Panc1 (cell line): Measurements from ENCODE around the gene RALGPS1. TPM values are rescaled to one million over a fixed set of nuclear protein-coding genes. Genes with fewer than 3 reads are reported as not detected.

Experiments
- ATAC-seq: fragments of 200-7000 bp; cut with Tn5 transposase; 2 replicates; pipeline ENCODE4 v1.9.1; 2020; ENCODE audit warnings: mild to moderate bottlenecking, moderate library complexity
- BruUV-seq: library from RNA; stranded (reverse); fragments of 400-500 nt; replicated peaks from 2 replicates; lab custom pipeline; 2021; lab: Mats Ljungman, UMichigan
- CTCF ChIA-PET: fragments of 300-600 bp; sonication (Branson Sonifier 250); formaldehyde crosslinking; loops from one replicate; lab custom pipeline; 2022; ENCODE audit warnings: antibody characterized with exemption; lab: Charles Lee
- POLR2A ChIA-PET: fragments of 300-600 bp; sonication (Branson Sonifier 250); formaldehyde crosslinking; loops from one replicate; lab custom pipeline; 2022; ENCODE audit warnings: antibody characterized with exemption; lab: Charles Lee
- DNase-seq: peaks from one replicate; pipeline ENCODE4 v3.0.0-alpha.2; 2010; ENCODE audit warnings: low read depth, low spot score
- H3K27ac ChIP-seq: 2 replicates; pipeline ENCODE4 v1.5.1; 2011; ENCODE audit warnings: mild to moderate bottlenecking, low read length, inconsistent platforms
- H3K27me3 ChIP-seq: fragments of 200-500 bp; sonication (Bioruptor generic); 2 replicates; pipeline ENCODE4 v1.6.0; 2014; ENCODE audit warnings: low read length, inconsistent platforms; ENCODE audit not compliant: control insufficient read depth, insufficient read depth
- H3K36me3 ChIP-seq: fragments of 200-500 bp; sonication (Bioruptor generic); 2 replicates; pipeline ENCODE4 v1.5.1; 2014; ENCODE audit warnings: inconsistent platforms, mild to moderate bottlenecking, low read length, moderate library complexity; ENCODE audit not compliant: control insufficient read depth, insufficient read depth
- H3K4me1 ChIP-seq: 2 replicates; pipeline ENCODE4 v1.5.1; 2011; ENCODE audit warnings: inconsistent platforms, mild to moderate bottlenecking, low read length, moderate library complexity; ENCODE audit not compliant: control insufficient read depth, insufficient read depth
- H3K4me3 ChIP-seq, 2 experiments: 2 replicates each; pipeline ENCODE4 v1.5.1; 2011 to 2012; ENCODE audit warnings: low read depth in 2 of 2, low read length in 2 of 2, mild to moderate bottlenecking in 2 of 2, inconsistent platforms in 1 of 2, moderate library complexity in 1 of 2
- H3K9me3 ChIP-seq: fragments of 200-500 bp; sonication (Bioruptor generic); 2 replicates; pipeline ENCODE4 v1.5.1; 2014; ENCODE audit warnings: low read depth, mild to moderate bottlenecking, inconsistent platforms, low read length, moderate library complexity; ENCODE audit not compliant: control insufficient read depth, insufficient read depth
- POLR2AphosphoS5 ChIP-seq: IDR thresholded peaks from 2 replicates; pipeline ENCODE4 v1.6.1; 2012; ENCODE audit warnings: mild to moderate bottlenecking, low read depth, low read length, moderate library complexity
- SIN3A ChIP-seq: IDR thresholded peaks from 2 replicates; pipeline ENCODE4 v1.6.1; 2012; ENCODE audit warnings: low read depth, mild to moderate bottlenecking, low read length, moderate library complexity, borderline replicate concordance; ENCODE audit not compliant: insufficient read depth
- TCF7L2 ChIP-seq: IDR thresholded peaks from 2 replicates; pipeline ENCODE4 v1.6.1; 2011; ENCODE audit warnings: mild to moderate bottlenecking, low read depth, low read length, inconsistent platforms
- in situ Hi-C: cut with HindIII; loops from 2 replicates; pipeline ENCODE4 v1.10.0; 2016; ENCODE audit warnings: low sequenced_read_pairs, low pct_unique_long_range_greater_than_20kb
- intact Hi-C: fragments of 100-400 bp; cut with micrococcal nuclease; formaldehyde crosslinking; loops from one replicate; pipeline ENCODE4 v1.10.0; 2022; ENCODE audit not compliant: unreplicated experiment
- total RNA-seq: library from RNA; stranded (reverse); gene quantifications from one replicate; pipeline ENCODE4 v1.2.1, GENCODE V29; 2021; ENCODE audit not compliant: unreplicated experiment
- TF ChIP-seq, protein P1 (sequence below), 2 experiments: IDR thresholded peaks; 2 replicates each; pipeline ENCODE4 v1.6.1; 2011 to 2012; ENCODE audit warnings: low read depth in 2 of 2, control low read depth in 1 of 2, low read length in 1 of 2, mild to moderate bottlenecking in 1 of 2, moderate library complexity in 1 of 2; ENCODE audit not compliant: insufficient read depth in 1 of 2
- TF ChIP-seq, protein P2 (sequence below): fragments of 450-650 bp; IDR thresholded peaks from 2 replicates; pipeline ENCODE4 v1.5.1; 2017; ENCODE audit warnings: mild to moderate bottlenecking

RALGPS1 gene
- total RNA-seq, 1 experiment from 2014 or later = 7.2 TPM

DNA sequence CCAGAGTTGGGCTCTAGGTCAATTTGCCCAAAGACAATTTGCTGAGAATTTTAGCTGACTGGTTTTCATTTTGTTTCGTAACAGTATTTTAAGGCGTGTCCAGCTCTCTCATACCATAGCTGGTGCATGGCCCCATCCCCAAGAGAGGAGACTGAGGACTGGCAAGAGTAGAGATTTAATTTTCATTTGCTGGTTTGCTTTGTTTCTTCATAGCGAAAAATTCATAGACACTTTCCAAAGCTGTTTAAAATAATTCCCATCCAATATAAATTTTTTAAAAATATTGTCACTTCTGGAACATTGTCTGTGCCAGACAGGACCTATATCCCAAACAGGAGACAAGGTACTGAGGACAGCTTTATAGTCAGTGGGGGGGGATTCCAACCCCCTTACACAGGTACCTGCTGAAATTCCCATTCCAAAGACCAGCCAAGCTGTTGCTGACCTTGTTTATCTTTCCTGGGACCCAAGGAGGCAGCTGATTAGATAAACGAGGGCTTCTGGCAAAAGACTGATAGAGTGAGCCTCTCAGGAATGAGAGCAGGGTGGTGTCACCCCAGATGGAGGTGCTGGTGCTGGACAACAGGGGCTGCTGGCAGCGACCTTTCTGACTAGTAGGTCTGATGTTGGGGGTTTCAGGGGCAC lies 214.6 kb downstream of the RALGPS1 start:
- CTCF ChIA-PET = no interaction called here
- TF ChIP-seq, protein P1, sequence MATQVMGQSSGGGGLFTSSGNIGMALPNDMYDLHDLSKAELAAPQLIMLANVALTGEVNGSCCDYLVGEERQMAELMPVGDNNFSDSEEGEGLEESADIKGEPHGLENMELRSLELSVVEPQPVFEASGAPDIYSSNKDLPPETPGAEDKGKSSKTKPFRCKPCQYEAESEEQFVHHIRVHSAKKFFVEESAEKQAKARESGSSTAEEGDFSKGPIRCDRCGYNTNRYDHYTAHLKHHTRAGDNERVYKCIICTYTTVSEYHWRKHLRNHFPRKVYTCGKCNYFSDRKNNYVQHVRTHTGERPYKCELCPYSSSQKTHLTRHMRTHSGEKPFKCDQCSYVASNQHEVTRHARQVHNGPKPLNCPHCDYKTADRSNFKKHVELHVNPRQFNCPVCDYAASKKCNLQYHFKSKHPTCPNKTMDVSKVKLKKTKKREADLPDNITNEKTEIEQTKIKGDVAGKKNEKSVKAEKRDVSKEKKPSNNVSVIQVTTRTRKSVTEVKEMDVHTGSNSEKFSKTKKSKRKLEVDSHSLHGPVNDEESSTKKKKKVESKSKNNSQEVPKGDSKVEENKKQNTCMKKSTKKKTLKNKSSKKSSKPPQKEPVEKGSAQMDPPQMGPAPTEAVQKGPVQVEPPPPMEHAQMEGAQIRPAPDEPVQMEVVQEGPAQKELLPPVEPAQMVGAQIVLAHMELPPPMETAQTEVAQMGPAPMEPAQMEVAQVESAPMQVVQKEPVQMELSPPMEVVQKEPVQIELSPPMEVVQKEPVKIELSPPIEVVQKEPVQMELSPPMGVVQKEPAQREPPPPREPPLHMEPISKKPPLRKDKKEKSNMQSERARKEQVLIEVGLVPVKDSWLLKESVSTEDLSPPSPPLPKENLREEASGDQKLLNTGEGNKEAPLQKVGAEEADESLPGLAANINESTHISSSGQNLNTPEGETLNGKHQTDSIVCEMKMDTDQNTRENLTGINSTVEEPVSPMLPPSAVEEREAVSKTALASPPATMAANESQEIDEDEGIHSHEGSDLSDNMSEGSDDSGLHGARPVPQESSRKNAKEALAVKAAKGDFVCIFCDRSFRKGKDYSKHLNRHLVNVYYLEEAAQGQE (IDR thresholded peaks at IDR 0.05; ENCODE audit: insufficient read depth in 1 of 2, low read depth in 2 of 2, low read length in 1 of 2) = no peak
- TF ChIP-seq POLR2AphosphoS5 = no peak
- in situ Hi-C loops (no loop called here), intact Hi-C loops (no loop called here)
- H3K4me1 ChIP-seq = no peaks in the 10 kb centered on the region; the same call in 1 of the 2 replicates
- no peaks in the 10 kb centered on the region for H3K27me3 ChIP-seq
- no peaks in the 10 kb centered on the region for H3K36me3 ChIP-seq
- BruUV-seq = no TSS peak
- ATAC-seq (no peak), DNase-seq (no peak)
- H3K9me3 ChIP-seq = no peaks in the 10 kb centered on the region
- POLR2A ChIA-PET = no interaction called here
- H3K4me3 ChIP-seq = no peak overlapping the region
- no peak overlapping the region for H3K27ac ChIP-seq

DNA sequence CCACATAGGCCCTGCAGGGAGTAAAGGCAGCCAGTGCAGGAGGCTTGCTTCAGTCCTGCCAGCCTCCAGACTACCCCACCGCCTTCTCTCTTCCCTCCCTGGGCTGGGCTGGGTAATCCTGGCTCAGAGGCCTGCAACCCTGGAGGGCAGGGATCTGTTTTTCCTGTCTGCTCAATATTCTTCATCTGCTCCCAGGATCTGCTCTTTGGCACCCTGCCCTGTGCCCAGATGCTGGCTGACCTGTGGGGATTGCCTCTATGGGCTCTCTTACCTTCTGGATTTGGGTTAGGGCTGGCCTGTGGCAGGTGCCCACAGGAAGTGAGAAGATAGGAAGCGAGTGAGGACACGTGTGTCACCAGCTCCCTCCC lies 215.1 kb downstream of the RALGPS1 start:
- no peak for DNase-seq
- in situ Hi-C loops = no loop called here

More for the DNA sequence above, 215.1 kb downstream of the RALGPS1 start:
- Histone ChIP-seq H3K9me3 (no peaks in the 10 kb centered on the region), H3K4me1 (no peaks in the 10 kb centered on the region; the same call in 1 of the 2 replicates), H3K36me3 (no peaks in the 10 kb centered on the region), H3K4me3 (no peak overlapping the region), H3K27me3 (no peaks in the 10 kb centered on the region), H3K27ac (no peak overlapping the region)
- no peak for ATAC-seq
- intact Hi-C loops = no loop called here
- BruUV-seq = no TSS peak
- CTCF ChIA-PET = no interaction called here
- POLR2A ChIA-PET = no interaction called here
- TF ChIP-seq, protein P1 (IDR thresholded peaks at IDR 0.05; ENCODE audit: insufficient read depth in 1 of 2, low read depth in 2 of 2, low read length in 1 of 2) = no peak
- TF ChIP-seq TCF7L2 = no peak
- no peak for TF ChIP-seq SIN3A
- TF ChIP-seq, protein P2, sequence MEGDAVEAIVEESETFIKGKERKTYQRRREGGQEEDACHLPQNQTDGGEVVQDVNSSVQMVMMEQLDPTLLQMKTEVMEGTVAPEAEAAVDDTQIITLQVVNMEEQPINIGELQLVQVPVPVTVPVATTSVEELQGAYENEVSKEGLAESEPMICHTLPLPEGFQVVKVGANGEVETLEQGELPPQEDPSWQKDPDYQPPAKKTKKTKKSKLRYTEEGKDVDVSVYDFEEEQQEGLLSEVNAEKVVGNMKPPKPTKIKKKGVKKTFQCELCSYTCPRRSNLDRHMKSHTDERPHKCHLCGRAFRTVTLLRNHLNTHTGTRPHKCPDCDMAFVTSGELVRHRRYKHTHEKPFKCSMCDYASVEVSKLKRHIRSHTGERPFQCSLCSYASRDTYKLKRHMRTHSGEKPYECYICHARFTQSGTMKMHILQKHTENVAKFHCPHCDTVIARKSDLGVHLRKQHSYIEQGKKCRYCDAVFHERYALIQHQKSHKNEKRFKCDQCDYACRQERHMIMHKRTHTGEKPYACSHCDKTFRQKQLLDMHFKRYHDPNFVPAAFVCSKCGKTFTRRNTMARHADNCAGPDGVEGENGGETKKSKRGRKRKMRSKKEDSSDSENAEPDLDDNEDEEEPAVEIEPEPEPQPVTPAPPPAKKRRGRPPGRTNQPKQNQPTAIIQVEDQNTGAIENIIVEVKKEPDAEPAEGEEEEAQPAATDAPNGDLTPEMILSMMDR = no peak
- TF ChIP-seq POLR2AphosphoS5 = no peak
